Measurements from ENCODE around the gene ETFA. TPM values are rescaled to one million over a fixed set of nuclear protein-coding genes. Genes with fewer than 3 reads are reported as not detected.

ETFA gene
- total and polyA plus RNA-seq, 2 donors from 2014 or later = 90.1 to 261 TPM

GRCh38 chr15:76191539-76192244, 119.6 kb downstream of the ETFA start:
- intact Hi-C loops (cut with DNase I) = loop anchor here (10.0 kb wide), 1 partner anchor 143 kb away; the partner anchor contains the start of gene ISL2
- Histone ChIP-seq H3K4me3 (ENCODE audit: low read length in 3 of 3) (no peak overlapping the region), H3K36me3 (ENCODE audit: control insufficient read depth in 2 of 3, insufficient read depth in 3 of 3, low read length in 3 of 3) (no peaks in the 10 kb centered on the region), H3K9me3 (ENCODE audit: control insufficient read depth in 2 of 3, insufficient read depth in 1 of 3, low read length in 3 of 3) (no peaks in the 10 kb centered on the region), H3K27me3 (ENCODE audit: control insufficient read depth, insufficient read depth, low read length) (peaks cover 2% of the 10 kb centered on the region), H3K4me1 (ENCODE audit: control insufficient read depth in 2 of 3, insufficient read depth in 2 of 3, low read depth in 1 of 3, low read length in 3 of 3) (no peaks in the 10 kb centered on the region), H3K27ac (ENCODE audit: low read depth in 2 of 2, low read length in 2 of 2) (no peak overlapping the region), H3K9ac (ENCODE audit: low read length in 3 of 3) (no peak overlapping the region)
- no peak for TF ChIP-seq CTCF (IDR thresholded peaks at IDR 0.05; ENCODE audit: borderline replicate concordance, extremely low read depth, insufficient read depth)
- DNase-seq (peak in 3 of 5 donors; percentile 52 to 60 (median 55)), FAIRE-seq (no peak)

GRCh38 chr15:76190751-76191538, 120.3 kb downstream of the ETFA start:
- Histone ChIP-seq H3K27me3 (ENCODE audit: control insufficient read depth, insufficient read depth, low read length) (peaks cover 2% of the 10 kb centered on the region), H3K27ac (ENCODE audit: low read depth in 2 of 2, low read length in 2 of 2) (no peak overlapping the region), H3K4me3 (ENCODE audit: low read length in 3 of 3) (peak overlapping the region in 1 of 3 donors; percentile 12), H3K36me3 (ENCODE audit: control insufficient read depth in 2 of 3, insufficient read depth in 3 of 3, low read length in 3 of 3) (no peaks in the 10 kb centered on the region), H3K4me1 (ENCODE audit: control insufficient read depth in 2 of 3, insufficient read depth in 2 of 3, low read depth in 1 of 3, low read length in 3 of 3) (no peaks in the 10 kb centered on the region), H3K9me3 (ENCODE audit: control insufficient read depth in 2 of 3, insufficient read depth in 1 of 3, low read length in 3 of 3) (no peaks in the 10 kb centered on the region), H3K9ac (ENCODE audit: low read length in 3 of 3) (no peak overlapping the region)
- no peak for FAIRE-seq
- peak; percentile 68 for TF ChIP-seq CTCF (IDR thresholded peaks at IDR 0.05; ENCODE audit: borderline replicate concordance, extremely low read depth, insufficient read depth)
- intact Hi-C loops (cut with DNase I) = loop anchor here (10.0 kb wide), 1 partner anchor 144 kb away; the partner anchor contains the start of gene ISL2
- peak; percentile 77 to 92 (median 83) for DNase-seq

- Histone ChIP-seq H3K9ac (ENCODE audit: low read length in 3 of 3) (no peak overlapping the region), H3K36me3 (ENCODE audit: control insufficient read depth in 2 of 3, insufficient read depth in 3 of 3, low read length in 3 of 3) (no peaks in the 10 kb centered on the region), H3K4me3 (ENCODE audit: low read length in 3 of 3) (no peak overlapping the region), H3K4me1 (ENCODE audit: control insufficient read depth in 2 of 3, insufficient read depth in 2 of 3, low read depth in 1 of 3, low read length in 3 of 3) (no peaks in the 10 kb centered on the region), H3K27me3 (ENCODE audit: control insufficient read depth, insufficient read depth, low read length) (peaks cover 2% of the 10 kb centered on the region), H3K27ac (ENCODE audit: low read depth in 2 of 2, low read length in 2 of 2) (no peak overlapping the region), H3K9me3 (ENCODE audit: control insufficient read depth in 2 of 3, insufficient read depth in 1 of 3, low read length in 3 of 3) (no peaks in the 10 kb centered on the region)
- DNase-seq (no peak), FAIRE-seq (no peak)
- no peak for TF ChIP-seq CTCF (IDR thresholded peaks at IDR 0.05; ENCODE audit: borderline replicate concordance, extremely low read depth, insufficient read depth)
- intact Hi-C loops (cut with DNase I) = loop anchor here (10.0 kb wide), 1 partner anchor 145 kb away; the partner anchor contains the start of gene ISL2
Observed at GRCh38 chr15:76190070-76190564, 121.2 kb downstream of the ETFA start.
